ENCODE data around the gene NR1D2.

NR1D2 gene

DNA sequence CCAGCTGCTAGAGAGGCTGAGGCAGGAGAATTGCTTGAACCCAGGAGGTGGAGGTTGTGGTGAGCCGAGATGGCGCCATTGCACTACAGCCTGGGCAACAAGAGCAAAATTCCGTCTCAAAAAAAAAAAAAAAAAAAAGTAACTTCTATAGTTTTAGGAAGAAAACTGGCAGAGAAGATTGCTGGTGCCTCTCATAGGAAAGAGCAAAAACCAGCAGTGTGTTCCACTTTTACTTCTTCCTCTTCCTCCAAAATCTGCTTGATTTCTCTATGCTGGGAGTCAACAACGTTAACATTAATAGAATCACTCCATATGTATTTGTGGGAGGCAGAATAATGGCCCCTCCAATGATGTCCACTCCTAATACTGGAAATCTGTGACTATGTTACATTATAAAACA, 12.5 kb upstream of the NR1D2 start:
- no peak for DNase-seq

DNA sequence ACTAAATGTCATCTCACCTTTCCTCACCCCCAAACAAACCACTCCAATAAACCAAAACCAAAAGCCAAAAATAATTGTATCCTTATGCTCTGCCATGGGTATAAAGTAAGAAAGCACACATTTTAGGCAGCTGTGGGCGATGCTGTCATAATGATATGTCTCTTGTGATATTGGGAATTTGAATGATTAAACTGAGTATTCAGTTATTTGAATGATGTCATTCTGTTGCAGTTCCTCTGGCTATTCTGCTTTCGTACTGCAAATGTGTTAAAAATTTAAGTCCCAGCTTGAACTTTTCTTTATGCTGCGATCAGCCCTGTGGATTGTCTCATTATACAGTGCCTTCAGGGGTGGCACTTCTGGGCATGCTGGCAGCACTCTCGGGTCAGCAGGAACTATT, 10.8 kb upstream of the NR1D2 start:
- no peak for DNase-seq

DNA sequence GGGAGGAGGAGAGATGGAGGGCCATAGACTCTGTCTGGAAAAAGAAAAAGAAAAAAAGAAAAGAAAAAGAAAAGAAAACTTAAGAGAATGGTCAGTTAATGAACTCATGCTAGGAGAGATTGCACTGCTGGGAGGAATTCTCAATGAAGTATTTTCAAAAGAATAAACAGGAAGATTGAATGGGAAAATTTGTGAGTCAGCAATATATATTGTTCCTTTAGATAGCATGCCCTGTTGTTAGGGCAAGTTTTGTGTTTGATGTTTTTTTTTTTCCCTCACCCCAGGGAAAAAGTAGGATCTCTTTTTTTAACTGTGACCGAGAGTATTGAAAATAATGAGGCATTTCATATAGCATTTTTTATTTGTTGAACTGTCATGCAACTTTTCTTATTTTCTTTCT, 7.8 kb upstream of the NR1D2 start:
- DNase-seq, result no peak

GRCh38 chr3:23938688-23939087, 6.4 kb upstream of the NR1D2 start:
- DNase-seq, result no peak

GRCh38 chr3:23940775-23941174, 4.3 kb upstream of the NR1D2 start:
- DNase-seq, result no peak

DNA sequence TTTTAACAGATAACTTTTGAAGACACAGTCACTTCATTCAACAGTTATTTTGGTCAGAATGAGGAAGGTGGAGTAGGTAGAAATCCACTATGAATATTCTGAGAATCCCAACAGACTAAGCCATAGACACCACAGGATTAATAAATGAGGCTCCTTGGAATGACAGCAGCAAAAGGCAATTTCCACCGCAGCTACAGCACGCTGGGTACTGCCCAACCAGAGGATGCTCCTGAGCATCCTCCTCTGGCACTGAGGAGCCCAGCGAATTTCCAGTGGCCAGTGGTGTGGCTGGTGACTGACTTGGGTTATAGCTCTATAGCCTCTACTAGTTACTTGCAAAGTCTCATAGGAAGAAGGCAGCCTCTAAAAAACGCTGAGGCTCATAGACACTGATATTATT, 3.6 kb upstream of the NR1D2 start:
- DNase-seq, result no peak

- no peak for DNase-seq
Observed at GRCh38 chr3:23942546-23942945, 2.5 kb upstream of the NR1D2 start.

- no peak for DNase-seq
Observed at GRCh38 chr3:23944007-23944783, 891 bp upstream of the NR1D2 start.

- no peak for DNase-seq
Observed at GRCh38 chr3:23945663-23945912, 502 bp downstream of the NR1D2 start.

DNA sequence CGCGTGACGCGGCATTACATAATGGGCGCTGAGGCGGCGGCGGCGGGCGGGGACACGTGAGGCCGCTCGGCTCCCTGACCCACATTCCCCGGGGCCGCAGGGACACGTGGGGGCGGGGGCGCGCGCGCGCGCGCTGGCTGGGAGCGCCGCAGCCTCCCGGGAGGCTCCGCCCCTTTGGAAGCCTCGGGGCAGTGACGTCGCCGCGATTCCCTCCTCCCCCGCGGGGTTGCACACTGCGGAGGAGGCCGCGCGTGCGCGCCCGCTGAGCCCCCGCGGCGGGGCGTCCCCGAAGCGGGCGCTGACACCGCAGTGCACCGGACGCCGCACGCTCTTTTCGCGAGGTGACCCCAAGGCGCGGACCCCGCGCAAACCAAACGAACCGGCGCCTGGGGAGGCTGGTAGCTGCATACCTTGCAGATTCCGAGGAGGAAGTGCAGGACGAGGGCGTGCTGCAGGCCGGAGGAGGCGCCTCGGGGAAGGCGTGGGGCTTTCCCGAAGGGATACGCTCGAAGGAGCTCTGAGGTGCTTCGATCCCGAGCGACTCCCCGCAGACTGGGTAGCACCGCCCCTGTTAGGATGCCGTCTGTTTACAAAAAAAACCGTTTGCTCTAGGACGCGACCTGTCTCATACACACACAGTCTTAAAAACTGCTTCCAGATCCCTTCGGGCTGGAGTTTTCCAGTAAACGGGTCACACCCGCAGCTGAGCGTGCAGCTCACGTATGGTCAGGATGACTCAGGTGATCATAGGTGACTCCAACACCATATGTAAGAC, 1.0 kb downstream of the NR1D2 start:
- DNase-seq, result peak; percentile 88

DNA sequence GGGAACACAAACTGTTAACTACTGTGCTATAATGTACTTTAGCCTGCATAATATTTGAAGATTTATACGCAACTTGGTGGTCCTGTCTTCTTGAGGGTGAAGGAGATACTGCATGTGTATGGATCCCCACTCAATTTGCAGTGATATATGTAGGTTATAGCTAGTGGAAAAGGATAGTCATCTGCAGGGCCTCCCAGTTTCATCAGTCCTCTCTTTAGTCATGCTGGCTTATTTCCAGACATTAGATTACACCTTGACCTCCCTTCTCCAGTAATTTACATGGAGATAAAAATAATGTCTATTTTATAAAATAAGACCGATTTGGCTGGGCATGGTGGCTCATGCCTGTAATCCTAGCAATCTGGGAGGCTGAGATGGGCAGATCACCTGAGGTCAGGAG, 3.7 kb downstream of the NR1D2 start:
- DNase-seq, result no peak

DNA sequence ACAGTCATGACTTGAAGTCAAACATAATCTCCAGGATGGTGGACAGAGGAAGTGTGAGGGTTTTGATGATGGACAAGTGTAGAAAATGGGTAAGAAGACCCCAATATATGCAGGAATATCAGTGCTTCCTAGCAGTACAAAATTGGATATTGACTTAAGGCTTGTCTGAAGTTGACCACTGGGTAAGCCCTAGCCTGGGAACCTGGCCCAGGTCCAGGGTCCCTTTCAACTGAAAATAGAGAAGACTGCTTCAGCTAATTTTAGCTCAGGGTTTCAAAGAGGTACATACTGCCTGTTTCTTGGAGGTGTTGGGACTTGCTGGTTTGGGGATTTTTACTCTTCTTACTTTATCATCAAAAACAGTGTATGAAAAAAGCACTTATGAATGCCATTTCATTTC, 4.7 kb downstream of the NR1D2 start:
- DNase-seq, result no peak

DNA sequence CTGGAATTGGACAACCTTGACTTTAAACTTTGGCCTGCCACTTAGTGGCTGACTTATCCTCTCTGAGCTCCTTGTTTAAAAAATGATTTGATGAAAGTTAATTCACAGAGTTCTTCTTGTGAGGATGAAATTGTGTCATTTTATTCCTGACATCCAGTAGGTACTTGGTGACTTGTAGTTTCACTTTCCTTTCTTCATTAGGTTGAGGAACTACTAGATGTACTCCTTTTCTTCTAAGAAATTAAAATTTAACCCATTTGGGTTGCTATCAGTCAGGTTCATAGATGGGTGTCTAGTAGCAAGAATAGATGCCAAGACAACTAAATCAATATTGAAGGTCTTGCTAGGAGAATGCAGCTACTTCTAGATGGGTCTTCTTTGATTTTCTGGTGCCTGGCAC, 5.2 kb downstream of the NR1D2 start:
- peak; percentile 27 for DNase-seq

GRCh38 chr3:23952646-23953045, 7.6 kb downstream of the NR1D2 start:
- DNase-seq, result no peak

DNA sequence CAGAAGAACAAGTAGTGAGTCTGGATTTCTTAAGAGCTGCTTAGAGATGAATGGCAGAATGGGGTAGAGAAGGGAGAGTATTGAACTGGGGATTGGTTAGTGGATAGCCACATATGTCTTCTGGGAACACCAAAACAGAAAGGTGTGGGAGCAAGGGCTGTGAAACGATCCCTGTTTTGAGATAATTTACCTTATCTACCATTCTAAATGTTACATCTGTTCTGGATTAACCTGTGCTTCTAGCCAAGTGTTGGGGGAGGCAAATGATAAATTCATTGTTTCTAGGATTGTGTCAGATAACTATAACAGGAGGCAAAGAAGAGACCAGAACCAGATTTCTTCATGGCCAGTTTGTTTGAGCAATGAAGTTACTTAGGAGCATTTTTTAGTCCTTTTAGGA, 8.4 kb downstream of the NR1D2 start:
- DNase-seq, result no peak

DNA sequence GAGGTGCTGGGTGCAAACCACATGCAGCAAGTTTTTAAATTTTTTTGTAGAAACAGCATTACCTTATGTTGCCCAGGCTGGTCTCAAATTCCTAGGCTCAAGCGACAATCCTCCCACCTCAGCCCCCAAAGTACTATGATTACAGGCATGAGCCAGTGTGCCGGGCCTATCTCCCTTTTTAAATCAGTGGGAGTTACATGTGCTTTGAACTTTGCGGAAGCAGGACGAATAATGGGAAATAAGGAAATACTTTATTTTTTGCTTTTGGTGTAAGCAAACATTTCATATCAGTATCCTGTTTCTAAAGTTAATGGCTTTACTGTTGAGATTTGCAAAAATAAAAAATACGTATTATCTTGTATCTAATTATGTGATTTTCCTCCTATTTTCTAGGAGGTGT, 9.1 kb downstream of the NR1D2 start:
- no peak for DNase-seq

DNA sequence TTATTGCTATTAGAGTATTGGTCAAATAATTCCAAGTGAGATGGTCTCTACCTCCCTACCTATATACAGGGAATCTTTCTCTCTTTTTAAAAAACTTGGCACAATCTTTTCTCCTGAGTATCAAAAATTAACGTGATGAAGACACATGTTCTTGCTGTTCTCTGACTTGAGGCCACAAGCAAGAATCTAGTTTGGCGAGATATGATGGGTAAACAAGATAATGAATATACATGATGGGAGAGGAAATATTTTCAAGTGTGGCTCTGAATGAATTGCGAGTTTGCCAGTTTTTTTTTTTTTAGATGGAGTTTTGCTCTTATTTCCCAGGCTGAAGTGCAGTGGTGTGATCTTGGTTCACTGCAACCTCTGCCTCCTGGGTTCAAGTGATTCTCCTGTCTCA, 11.6 kb downstream of the NR1D2 start:
- no peak for DNase-seq

DNA sequence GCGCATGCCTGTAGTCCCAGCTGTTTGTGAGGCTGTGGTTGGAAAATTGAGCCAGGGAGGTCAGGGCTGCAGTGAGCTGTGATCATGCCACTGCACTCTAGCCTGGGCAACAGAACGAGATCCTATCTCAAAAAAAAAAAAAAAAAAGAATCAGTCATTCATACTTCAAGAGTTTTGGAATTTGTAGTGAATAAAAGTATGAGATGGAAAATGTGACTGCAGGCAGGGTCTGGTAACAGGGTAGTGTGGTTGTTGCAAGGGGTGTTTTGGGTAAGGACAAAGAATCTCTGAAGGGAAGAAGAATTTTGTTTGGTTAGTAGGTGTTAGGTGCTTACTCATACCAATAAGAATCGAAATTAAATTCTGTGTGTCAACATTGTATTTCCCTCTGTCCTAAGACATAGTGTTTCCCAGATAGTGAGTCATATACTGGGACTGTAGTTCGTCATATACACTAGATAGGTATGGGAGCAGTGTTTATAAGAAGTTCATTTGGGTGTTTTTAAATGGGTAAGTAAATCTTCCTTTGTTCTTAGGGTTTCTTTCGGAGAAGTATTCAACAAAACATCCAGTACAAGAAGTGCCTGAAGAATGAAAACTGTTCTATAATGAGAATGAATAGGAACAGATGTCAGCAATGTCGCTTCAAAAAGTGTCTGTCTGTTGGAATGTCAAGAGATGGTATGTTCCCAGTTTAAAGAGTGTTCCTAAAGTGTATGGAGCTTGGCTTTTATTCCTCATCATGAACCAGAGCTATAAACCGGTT, 14.2 kb downstream of the NR1D2 start:
- no peak for DNase-seq

DNA sequence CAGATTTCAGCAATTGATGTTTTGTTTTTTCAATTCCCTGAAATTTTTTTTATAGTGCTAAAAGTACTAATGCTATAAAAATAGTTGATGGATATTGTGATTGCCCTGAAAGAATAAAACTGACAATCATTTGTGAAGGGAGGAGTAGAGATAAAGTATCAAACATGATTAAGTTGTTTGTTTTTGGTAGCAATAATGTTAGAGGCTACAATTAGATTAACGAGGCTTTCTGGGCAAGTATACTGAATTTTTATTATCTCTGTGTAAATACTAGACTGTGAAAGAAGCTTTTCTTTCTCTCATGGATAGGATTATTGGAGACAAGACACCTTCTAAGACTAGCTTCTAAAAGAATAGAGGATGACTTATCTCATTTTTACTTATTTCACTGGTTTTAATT, 15.6 kb downstream of the NR1D2 start:
- DNase-seq, result no peak

GRCh38 chr3:23961066-23961465, 16.0 kb downstream of the NR1D2 start:
- no peak for DNase-seq

DNA sequence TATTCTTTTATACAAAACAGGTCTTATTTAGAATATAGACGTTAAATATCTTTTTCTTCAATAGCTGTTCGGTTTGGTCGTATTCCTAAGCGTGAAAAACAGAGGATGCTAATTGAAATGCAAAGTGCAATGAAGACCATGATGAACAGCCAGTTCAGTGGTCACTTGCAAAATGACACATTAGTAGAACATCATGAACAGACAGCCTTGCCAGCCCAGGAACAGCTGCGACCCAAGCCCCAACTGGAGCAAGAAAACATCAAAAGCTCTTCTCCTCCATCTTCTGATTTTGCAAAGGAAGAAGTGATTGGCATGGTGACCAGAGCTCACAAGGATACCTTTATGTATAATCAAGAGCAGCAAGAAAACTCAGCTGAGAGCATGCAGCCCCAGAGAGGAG, 16.8 kb downstream of the NR1D2 start:
- DNase-seq, result no peak

- no peak for DNase-seq
Observed at GRCh38 chr3:23964537-23965235, 19.6 kb downstream of the NR1D2 start.

GRCh38 chr3:23966328-23966727, 21.2 kb downstream of the NR1D2 start:
- no peak for DNase-seq

Data from KG1 (cell line).